ENCODE results near the gene TNK2. TPM values are rescaled to one million over a fixed set of nuclear protein-coding genes. Genes with fewer than 3 reads are reported as not detected.
"Not testable (repeated sequence)": the region's sequence is repeated elsewhere in the genome, so short reads cannot be mapped to it uniquely, and the experiment has no call there.

The TNK2 gene
- total RNA-seq, 4 donors from 2014 or later, result 10.2 to 21.1 (median 12.7) TPM

GRCh38 chr3:195906865-195907683, 1.3 kb downstream of the TNK2 start:
- peak overlapping the region in 1 of 3 donors; percentile 51 for H3K4me3 ChIP-seq (replicated peaks in 1 of 3)
- 38 to 42% methylated on average over 20 to 21 of the region's 23 CpGs for WGBS, 2 donors
- H3K27me3 ChIP-seq, result no peaks in the 10 kb centered on the region
- no peaks in the 10 kb centered on the region for H3K36me3 ChIP-seq
- intact Hi-C loops (cut with DNase I), result no loop called here
- TF ChIP-seq CTCF (IDR thresholded peaks at IDR 0.05) (no peak), POLR2A (IDR thresholded peaks at IDR 0.05) (peak in 1 of 2 donors; percentile 10)
- peak overlapping the region in 2 of 3 donors; percentile 15 to 67 for H3K27ac ChIP-seq
- H3K4me1 ChIP-seq, result peaks cover 38 to 41% of the 10 kb centered on the region in 2 donors
- no peaks in the 10 kb centered on the region for H3K9me3 ChIP-seq
- DNase-seq, result peak; percentile 86 to 89

GRCh38 chr3:195905970-195906864, 2.1 kb downstream of the TNK2 start:
- Histone ChIP-seq H3K27ac (peak overlapping the region in 1 of 3 donors; percentile 67), H3K4me3 (replicated peaks in 1 of 3) (no peak overlapping the region), H3K9me3 (no peaks in the 10 kb centered on the region), H3K27me3 (no peaks in the 10 kb centered on the region), H3K36me3 (no peaks in the 10 kb centered on the region), H3K4me1 (peaks cover 45 to 50% of the 10 kb centered on the region in 2 donors)
- TF ChIP-seq POLR2A (IDR thresholded peaks at IDR 0.05) (no peak), CTCF (IDR thresholded peaks at IDR 0.05) (no peak)
- WGBS, 2 donors, result 74 to 79% methylated on average over 17 of the region's 17 CpGs
- DNase-seq, result no peak
- intact Hi-C loops (cut with DNase I), result no loop called here

- peaks cover 53 to 60% of the 10 kb centered on the region in 2 donors for H3K4me1 ChIP-seq
- WGBS, 2 donors, result 95 to 97% methylated on average over 4 of the region's 4 CpGs
- H3K27me3 ChIP-seq, result no peaks in the 10 kb centered on the region
- TF ChIP-seq CTCF (IDR thresholded peaks at IDR 0.05), result no peak
- no peak for TF ChIP-seq POLR2A (IDR thresholded peaks at IDR 0.05)
- H3K4me3 ChIP-seq (replicated peaks in 1 of 3), result no peak overlapping the region
- H3K27ac ChIP-seq, result no peak overlapping the region
- no peaks in the 10 kb centered on the region for H3K9me3 ChIP-seq
- DNase-seq, result no peak
- intact Hi-C loops (cut with DNase I), result no loop called here
- no peaks in the 10 kb centered on the region for H3K36me3 ChIP-seq
These were observed 4.0 kb downstream of the TNK2 start for GRCh38 chr3:195904368-195904767.

GRCh38 chr3:195903950-195904290, 4.4 kb downstream of the TNK2 start:
- WGBS, 2 donors, result 77 to 82% methylated on average over 6 of the region's 6 CpGs

GRCh38 chr3:195902634-195903033, 5.7 kb downstream of the TNK2 start:
- H3K27ac ChIP-seq; H3K9me3 ChIP-seq; H3K4me3 ChIP-seq (replicated peaks in 1 of 3); intact Hi-C loops (cut with DNase I); DNase-seq; H3K27me3 ChIP-seq; H3K36me3 ChIP-seq: not testable (repeated sequence)
- H3K4me1 ChIP-seq, result peaks cover 42 to 47% of the 10 kb centered on the region in 2 donors
- WGBS, 2 donors, result 80 to 81% methylated on average over 9 of the region's 9 CpGs

More at GRCh38 chr3:195903950-195904290, 4.4 kb downstream of the TNK2 start:
- Histone ChIP-seq H3K36me3 (no peaks in the 10 kb centered on the region), H3K9me3 (no peaks in the 10 kb centered on the region), H3K4me3 (replicated peaks in 1 of 3) (no peak overlapping the region), H3K4me1 (peaks cover 53 to 60% of the 10 kb centered on the region in 2 donors), H3K27ac (no peak overlapping the region), H3K27me3 (no peaks in the 10 kb centered on the region)
- TF ChIP-seq POLR2A (IDR thresholded peaks at IDR 0.05) (no peak), CTCF (IDR thresholded peaks at IDR 0.05) (no peak)
- intact Hi-C loops (cut with DNase I), result no loop called here
- no peak for DNase-seq

GRCh38 chr3:195901836-195902585, 6.3 kb downstream of the TNK2 start:
- DNase-seq, result peak; percentile 43 to 46
- H3K36me3 ChIP-seq; H3K4me3 ChIP-seq (replicated peaks in 1 of 3); H3K9me3 ChIP-seq; intact Hi-C loops (cut with DNase I); H3K27me3 ChIP-seq: not testable (repeated sequence)
- WGBS, 2 donors, result 60 to 61% methylated on average over 16 of the region's 16 CpGs
- H3K4me1 ChIP-seq, result peaks cover 38 to 45% of the 10 kb centered on the region in 2 donors
- peak overlapping the region in 2 of 3 donors; percentile 22 for H3K27ac ChIP-seq

Data from thyroid gland (tissue), 4 donors.